HepG2 (cell line): ENCODE measurements around the gene TMEM132E.

Experiments
- ATF7 ChIP-seq, 2 experiments: fragments of 450-650 bp in 1 of 2; sonication (generic) in 1 of 2; formaldehyde crosslinking in 1 of 2; IDR thresholded peaks; 2 replicates each; pipeline versions ENCODE4 v1.4.0 to v1.6.1; 2016 to 2020; ENCODE audit warnings: antibody characterized with exemption in 1 of 2, mild to moderate bottlenecking in 1 of 2, missing genetic modification reagents in 1 of 2
- DPF2 ChIP-seq: sonication (generic); formaldehyde crosslinking; IDR thresholded peaks from 2 replicates; pipeline ENCODE4 v1.4.0; 2020; ENCODE audit warnings: mild to moderate bottlenecking, low read depth, missing genetic modification reagents, borderline replicate concordance
- GABPA ChIP-seq, 2 experiments: IDR thresholded peaks; 2 replicates each; pipeline ENCODE4 v1.6.1; 2011 to 2016; ENCODE audit warnings: low read depth in 2 of 2, low read length in 1 of 2, missing biosample characterization in 1 of 2, missing genetic modification characterization in 1 of 2
- NFYB ChIP-seq: sonication (generic); formaldehyde crosslinking; IDR thresholded peaks from 2 replicates; pipeline ENCODE4 v1.4.0; 2020; ENCODE audit warnings: missing genetic modification reagents
- POLR2A ChIP-seq, 2 experiments: IDR thresholded peaks; 2 replicates each; pipeline ENCODE4 v1.6.1; 2011; ENCODE audit warnings: low read depth in 2 of 2, low read length in 2 of 2, mild to moderate bottlenecking in 1 of 2, moderate library complexity in 1 of 2; ENCODE audit not compliant: insufficient read depth in 1 of 2
- TAF1 ChIP-seq: sonication (generic); formaldehyde crosslinking; IDR thresholded peaks from 2 replicates; pipeline ENCODE4 v1.4.0; 2020; ENCODE audit warnings: missing genetic modification reagents
- THAP7 ChIP-seq: sonication (generic); formaldehyde crosslinking; IDR thresholded peaks from 2 replicates; pipeline ENCODE4 v1.8.1; 2023; ENCODE audit warnings: mild to moderate bottlenecking, missing genetic modification reagents
- YY1 ChIP-seq: IDR thresholded peaks from 2 replicates; pipeline ENCODE4 v1.6.1; 2011; ENCODE audit warnings: low read length, low read depth, moderate library complexity, mild to moderate bottlenecking; ENCODE audit not compliant: insufficient read depth, insufficient replicate concordance
- ZNF331 ChIP-seq: sonication (generic); formaldehyde crosslinking; IDR thresholded peaks from 2 replicates; pipeline ENCODE4 v1.4.0; 2020; ENCODE audit warnings: missing genetic modification reagents
- ZNF788 ChIP-seq: sonication (generic); formaldehyde crosslinking; IDR thresholded peaks from 2 replicates; pipeline ENCODE4 v1.5.0; 2020; ENCODE audit warnings: mild to moderate bottlenecking, missing genetic modification reagents, borderline replicate concordance

GRCh38 chr17:34530918-34531317 lies 48.5 kb upstream of the TMEM132E start:
- no peak for TF ChIP-seq TAF1 (CRISPR knock-in tag)
- TF ChIP-seq ZNF788 = no peak
- TF ChIP-seq YY1 = no peak
- no peak for TF ChIP-seq POLR2A (IDR thresholded peaks at IDR 0.05; ENCODE audit: insufficient read depth in 1 of 2, low read depth in 2 of 2, low read length in 2 of 2)
- no peak for TF ChIP-seq THAP7 (CRISPR knock-in tag)
- TF ChIP-seq DPF2 (CRISPR knock-in tag) = no peak
- TF ChIP-seq ZNF331 (CRISPR knock-in tag) = no peak
- no peak for TF ChIP-seq GABPA (IDR thresholded peaks at IDR 0.05; ENCODE audit: low read depth, low read length)
- no peak for TF ChIP-seq GABPA (CRISPR knock-in tag; IDR thresholded peaks at IDR 0.05; ENCODE audit: low read depth)
- no peak for TF ChIP-seq NFYB (CRISPR knock-in tag)
- no peak for TF ChIP-seq ATF7 (IDR thresholded peaks at IDR 0.05)
- TF ChIP-seq ATF7 (CRISPR knock-in tag; IDR thresholded peaks at IDR 0.05) = no peak
